Measurements from ENCODE around the gene TMSB4X. TPM values are rescaled to one million over a fixed set of nuclear protein-coding genes. Genes with fewer than 3 reads are reported as not detected.

Gene TMSB4X
- total and polyA plus RNA-seq, 2 of the 8 experiments (the other 6 are each of a cell fraction or from before 2014, with no cell fraction given) = 2,063 to 2,112 TPM

DNA sequence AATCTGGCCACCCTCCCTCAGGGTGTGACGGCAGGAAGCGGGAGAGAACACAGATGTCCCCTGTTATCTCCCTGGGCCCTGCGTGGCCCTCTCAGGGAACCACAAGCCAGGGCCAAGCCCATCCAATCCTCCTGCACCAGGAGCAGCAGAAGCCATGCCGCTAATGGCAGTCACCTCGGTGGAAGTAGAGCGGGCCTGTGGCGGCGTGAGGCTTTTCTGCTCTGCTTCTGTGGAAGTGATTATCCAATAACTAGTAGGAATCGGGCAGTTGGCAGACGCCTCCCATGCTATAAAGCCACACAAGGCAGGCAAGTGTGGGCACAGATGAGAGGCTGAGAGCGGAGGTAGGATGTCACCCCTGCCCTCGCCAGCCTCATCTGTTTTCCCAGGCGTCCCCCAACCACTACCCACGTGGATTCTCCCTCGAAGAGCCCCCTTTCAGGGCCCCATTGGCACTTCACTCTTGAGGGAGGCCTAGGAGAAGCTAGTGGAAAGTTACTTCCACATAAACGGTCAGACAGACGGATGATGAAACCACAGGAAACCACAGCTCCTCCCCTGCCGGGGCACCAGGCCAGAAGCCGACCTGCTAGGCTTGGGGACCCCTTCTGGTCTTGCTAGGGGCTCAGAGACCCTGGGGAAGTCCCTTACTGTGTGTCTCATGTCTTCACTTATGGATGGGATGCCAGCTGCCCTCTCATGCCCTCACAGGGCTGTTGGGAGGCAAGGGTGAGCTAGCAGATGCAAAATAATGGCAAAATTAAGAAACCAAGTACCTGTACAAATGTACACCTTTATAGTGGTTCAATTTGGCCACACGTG is 18.8 kb upstream of the TMSB4X start (continued):
- TF ChIP-seq JUN (IDR thresholded peaks at IDR 0.05; ENCODE audit: low read depth, low read length) = no peak
- TF ChIP-seq, protein P1, sequence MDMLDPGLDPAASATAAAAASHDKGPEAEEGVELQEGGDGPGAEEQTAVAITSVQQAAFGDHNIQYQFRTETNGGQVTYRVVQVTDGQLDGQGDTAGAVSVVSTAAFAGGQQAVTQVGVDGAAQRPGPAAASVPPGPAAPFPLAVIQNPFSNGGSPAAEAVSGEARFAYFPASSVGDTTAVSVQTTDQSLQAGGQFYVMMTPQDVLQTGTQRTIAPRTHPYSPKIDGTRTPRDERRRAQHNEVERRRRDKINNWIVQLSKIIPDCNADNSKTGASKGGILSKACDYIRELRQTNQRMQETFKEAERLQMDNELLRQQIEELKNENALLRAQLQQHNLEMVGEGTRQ (IDR thresholded peaks at IDR 0.05; ENCODE audit: low read length) = no peak
- no peak for TF ChIP-seq CHD1 (IDR thresholded peaks at IDR 0.05; ENCODE audit: low read depth, low read length)
- TF ChIP-seq GTF2F1 (IDR thresholded peaks at IDR 0.05; ENCODE audit: borderline replicate concordance, low read depth, low read length) = no peak
- TF ChIP-seq PHF8 (conservative IDR thresholded peaks at IDR 0.05; ENCODE audit: low read depth, low read length) = no peak
- TF ChIP-seq, protein P2, sequence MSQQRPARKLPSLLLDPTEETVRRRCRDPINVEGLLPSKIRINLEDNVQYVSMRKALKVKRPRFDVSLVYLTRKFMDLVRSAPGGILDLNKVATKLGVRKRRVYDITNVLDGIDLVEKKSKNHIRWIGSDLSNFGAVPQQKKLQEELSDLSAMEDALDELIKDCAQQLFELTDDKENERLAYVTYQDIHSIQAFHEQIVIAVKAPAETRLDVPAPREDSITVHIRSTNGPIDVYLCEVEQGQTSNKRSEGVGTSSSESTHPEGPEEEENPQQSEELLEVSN (IDR thresholded peaks at IDR 0.05) = no peak

Measured in H1 (cell line).